Body of pancreas (tissue), 4 donors: ENCODE data around the gene PRG2. TPM values are rescaled to one million over a fixed set of nuclear protein-coding genes. Genes with fewer than 3 reads are reported as not detected.

Experiments
- ATAC-seq: fragments of 150-250 bp; one replicate; pipeline ENCODE4 v1.9.1; 2016
- DNase-seq, 4 donors: peaks; one replicate each; pipeline ENCODE4 v3.0.0-alpha.2; 2019
- H3K27ac ChIP-seq, 4 donors: fragments of 200-600 bp; sonication (generic); 1 replicate in 3 of 4; 2 replicates in 1 of 4; pipeline versions ENCODE4 v1.5.1 to v1.6.1; 2016 to 2019; ENCODE audit warnings: mild to moderate bottlenecking in 1 of 4, mixed read lengths in 1 of 4, moderate library complexity in 1 of 4
- H3K27me3 ChIP-seq, 2 donors: fragments of 200-600 bp; sonication (generic); one replicate each; pipeline ENCODE4 v1.6.0; 2016; ENCODE audit warnings: mild to moderate bottlenecking in 1 of 2
- H3K36me3 ChIP-seq, 2 donors: fragments of 200-600 bp; sonication (generic); replicated peaks in 1 of 2; 2 replicates each; pipeline ENCODE4 v1.5.1; 2016; ENCODE audit warnings: low read depth in 2 of 2; ENCODE audit not compliant: insufficient read depth in 1 of 2
- H3K4me1 ChIP-seq: fragments of 200-600 bp; sonication (generic); one replicate; pipeline ENCODE4 v1.6.0; 2016
- H3K4me3 ChIP-seq, 2 donors: fragments of 200-600 bp; sonication (generic); 1 replicate in 1 of 2; 2 replicates in 1 of 2; pipeline ENCODE4 v1.5.1; 2016 to 2019
- H3K9me3 ChIP-seq, 3 donors: fragments of 200-600 bp; sonication (generic); 1 replicate in 2 of 3; 2 replicates in 1 of 3; pipeline ENCODE4 v1.5.1; 2016
- POLR2A ChIP-seq, 3 donors: fragments of 450-650 bp; IDR thresholded peaks; one replicate each; pipeline ENCODE4 v1.6.1; 2016; ENCODE audit warnings: antibody characterized with exemption in 3 of 3, mild to moderate bottlenecking in 2 of 3
- WGBS, 2 donors: methylation state at CpG; one replicate each; pipeline ENCODE4 v1.1.5; 2017; 5-methylcytosine and 5-hydroxymethylcytosine counted together
- intact Hi-C: fragments of 100-400 bp; cut with DNase I; formaldehyde crosslinking; loops from one replicate; pipeline ENCODE4 v1.15.1; 2023
- total RNA-seq, 2 donors: library from RNA; depleted of rRNA; stranded (reverse); fragments of >200 nt; gene quantifications; one replicate each; pipeline ENCODE4 v1.1.0, GENCODE V29; 2016
- TF ChIP-seq, protein P1 (sequence below), 7 experiments: fragments of 450-650 bp in 4 of 7; fragments of 200-600 bp in 3 of 7; sonication (generic) in 3 of 7; IDR thresholded peaks; one replicate each; pipeline ENCODE4 v1.5.1; 2016 to 2019; ENCODE audit warnings: antibody characterized with exemption in 7 of 7

PRG2 gene
- total RNA-seq, 2 donors from 2014 or later: not detected

- intact Hi-C loops: no loop called here
- no peak for TF ChIP-seq POLR2A (IDR thresholded peaks at IDR 0.05)
- TF ChIP-seq, protein P1, sequence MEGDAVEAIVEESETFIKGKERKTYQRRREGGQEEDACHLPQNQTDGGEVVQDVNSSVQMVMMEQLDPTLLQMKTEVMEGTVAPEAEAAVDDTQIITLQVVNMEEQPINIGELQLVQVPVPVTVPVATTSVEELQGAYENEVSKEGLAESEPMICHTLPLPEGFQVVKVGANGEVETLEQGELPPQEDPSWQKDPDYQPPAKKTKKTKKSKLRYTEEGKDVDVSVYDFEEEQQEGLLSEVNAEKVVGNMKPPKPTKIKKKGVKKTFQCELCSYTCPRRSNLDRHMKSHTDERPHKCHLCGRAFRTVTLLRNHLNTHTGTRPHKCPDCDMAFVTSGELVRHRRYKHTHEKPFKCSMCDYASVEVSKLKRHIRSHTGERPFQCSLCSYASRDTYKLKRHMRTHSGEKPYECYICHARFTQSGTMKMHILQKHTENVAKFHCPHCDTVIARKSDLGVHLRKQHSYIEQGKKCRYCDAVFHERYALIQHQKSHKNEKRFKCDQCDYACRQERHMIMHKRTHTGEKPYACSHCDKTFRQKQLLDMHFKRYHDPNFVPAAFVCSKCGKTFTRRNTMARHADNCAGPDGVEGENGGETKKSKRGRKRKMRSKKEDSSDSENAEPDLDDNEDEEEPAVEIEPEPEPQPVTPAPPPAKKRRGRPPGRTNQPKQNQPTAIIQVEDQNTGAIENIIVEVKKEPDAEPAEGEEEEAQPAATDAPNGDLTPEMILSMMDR (IDR thresholded peaks at IDR 0.05): no peak
- Histone ChIP-seq H3K4me1 (peaks cover 20% of the 10 kb centered on the region), H3K27me3 (no peaks in the 10 kb centered on the region), H3K36me3 (no peaks in the 10 kb centered on the region), H3K27ac (peak overlapping the region in 2 of 4 donors; percentile 14 to 36), H3K9me3 (no peaks in the 10 kb centered on the region), H3K4me3 (no peak overlapping the region)
- DNase-seq (no peak), ATAC-seq (peak; percentile 77)
- WGBS, 2 donors: 68 to 75% methylated on average over 15 of the region's 15 CpGs
Observed at GRCh38 chr11:57434640-57435546, 44.4 kb upstream of the PRG2 start.

GRCh38 chr11:57432714-57433163 lies 42.3 kb upstream of the PRG2 start:
- peaks cover 26% of the 10 kb centered on the region for H3K4me1 ChIP-seq
- no peaks in the 10 kb centered on the region for H3K36me3 ChIP-seq
- peak overlapping the region in 1 of 4 donors; percentile 33 for H3K27ac ChIP-seq
- peak in 1 of 4 donors; percentile 56 for DNase-seq
- no peak overlapping the region for H3K4me3 ChIP-seq
- TF ChIP-seq, protein P1 (IDR thresholded peaks at IDR 0.05): no peak
- TF ChIP-seq POLR2A (IDR thresholded peaks at IDR 0.05): no peak
- no peaks in the 10 kb centered on the region for H3K9me3 ChIP-seq
- no peak for ATAC-seq
- WGBS, 2 donors: 73% methylated on average over 7 of the region's 7 CpGs; no CpG with 5 or more reads in 1 of the 2 donors
- intact Hi-C loops: no loop called here
- H3K27me3 ChIP-seq: no peaks in the 10 kb centered on the region

DNA sequence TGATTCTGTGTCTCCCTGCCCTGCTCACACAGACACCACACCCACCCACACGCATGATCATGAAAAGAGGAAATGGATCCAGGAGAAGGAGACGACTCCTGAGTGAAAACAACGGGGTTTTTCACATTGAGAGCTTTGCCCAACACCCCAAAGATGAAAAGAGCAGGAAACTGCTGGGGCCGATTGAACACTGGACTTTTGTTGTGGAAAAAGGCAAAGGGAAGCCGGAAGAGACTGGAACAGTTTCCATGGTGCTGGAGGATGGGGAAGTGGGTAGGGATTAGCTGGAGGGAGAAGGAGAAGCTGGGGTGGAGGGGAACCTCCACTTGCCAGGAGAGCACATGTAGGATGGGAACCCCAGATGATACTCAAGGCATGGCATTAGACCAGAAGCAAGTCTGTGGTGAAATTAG lies 41.7 kb upstream of the PRG2 start:
- peaks cover 32% of the 10 kb centered on the region for H3K4me1 ChIP-seq
- WGBS, 2 donors: 57 to 69% methylated on average over 5 of the region's 5 CpGs
- H3K4me3 ChIP-seq: no peak overlapping the region
- no peaks in the 10 kb centered on the region for H3K27me3 ChIP-seq
- no peaks in the 10 kb centered on the region for H3K9me3 ChIP-seq
- ATAC-seq (no peak), DNase-seq (no peak)
- H3K36me3 ChIP-seq: no peaks in the 10 kb centered on the region
- TF ChIP-seq POLR2A (IDR thresholded peaks at IDR 0.05): no peak
- TF ChIP-seq, protein P1 (IDR thresholded peaks at IDR 0.05): no peak
- peak overlapping the region in 1 of 4 donors; percentile 33 for H3K27ac ChIP-seq
- intact Hi-C loops: no loop called here

GRCh38 chr11:57430952-57431351 lies 40.5 kb upstream of the PRG2 start:
- WGBS, 2 donors: 80 to 88% methylated on average over 1 of the region's 1 CpG
- Histone ChIP-seq H3K4me3 (no peak overlapping the region), H3K9me3 (no peaks in the 10 kb centered on the region), H3K27me3 (no peaks in the 10 kb centered on the region), H3K4me1 (peaks cover 44% of the 10 kb centered on the region), H3K36me3 (no peaks in the 10 kb centered on the region), H3K27ac (no peak overlapping the region)
- no peak for DNase-seq
- TF ChIP-seq, protein P1 (IDR thresholded peaks at IDR 0.05): no peak
- no peak for TF ChIP-seq POLR2A (IDR thresholded peaks at IDR 0.05)
- intact Hi-C loops: no loop called here
- no peak for ATAC-seq
